Astrocyte (in vitro differentiated cells and primary cell): ENCODE results near the gene HMGXB3. TPM values are rescaled to one million over a fixed set of nuclear protein-coding genes. Genes with fewer than 3 reads are reported as not detected.

Experiments
- DNase-seq: peaks from one replicate; pipeline ENCODE4 v3.0.0-alpha.2; 2010; ENCODE audit warnings: low read depth
- FAIRE-seq: peaks from 2 replicates; lab custom pipeline; 2011; peaks lifted over from hg19 to GRCh38; lab: Jason Lieb, UNC
- H2AFZ ChIP-seq: 2 replicates; pipeline ENCODE4 v1.6.0; 2012; ENCODE audit warnings: low read depth, low read length, inconsistent platforms
- H3K27ac ChIP-seq: 2 replicates; pipeline ENCODE4 v1.5.1; 2011; ENCODE audit warnings: low read depth, low read length, inconsistent platforms
- H3K27me3 ChIP-seq: 2 replicates; pipeline ENCODE4 v1.6.0; 2011; ENCODE audit warnings: low read length, inconsistent platforms; ENCODE audit not compliant: insufficient read depth
- H3K36me3 ChIP-seq: 2 replicates; pipeline ENCODE4 v1.5.1; 2011; ENCODE audit warnings: low read length, inconsistent platforms; ENCODE audit not compliant: insufficient read depth
- H3K4me1 ChIP-seq: 2 replicates; pipeline ENCODE4 v1.5.1; 2011; ENCODE audit warnings: low read length, inconsistent platforms; ENCODE audit not compliant: insufficient read depth
- H3K4me2 ChIP-seq: 2 replicates; pipeline ENCODE4 v1.6.0; 2012; ENCODE audit warnings: low read length, inconsistent platforms
- H3K4me3 ChIP-seq: 2 replicates; pipeline ENCODE4 v1.5.1; 2011; ENCODE audit warnings: low read depth, mild to moderate bottlenecking, low read length, inconsistent platforms; ENCODE audit not compliant: insufficient read depth
- H3K79me2 ChIP-seq: 2 replicates; pipeline ENCODE4 v1.6.0; 2012; ENCODE audit warnings: mild to moderate bottlenecking, low read length, inconsistent platforms; ENCODE audit not compliant: insufficient read depth
- H3K9ac ChIP-seq: 2 replicates; pipeline ENCODE4 v1.6.0; 2012; ENCODE audit warnings: mild to moderate bottlenecking, low read length, inconsistent platforms
- H3K9me3 ChIP-seq: 2 replicates; pipeline ENCODE4 v1.5.1; 2012; ENCODE audit warnings: low read depth, mild to moderate bottlenecking, low read length, inconsistent platforms; ENCODE audit not compliant: insufficient read depth
- H4K20me1 ChIP-seq: 2 replicates; pipeline ENCODE4 v1.6.0; 2012; ENCODE audit warnings: low read length, inconsistent platforms; ENCODE audit not compliant: insufficient read depth
- H3K27ac Mint-ChIP-seq: one replicate; pipeline ENCODE4 v1.8.0; 2021; ENCODE audit warnings: mild to moderate bottlenecking, mixed read lengths; ENCODE audit not compliant: unreplicated experiment
- H3K27me3 Mint-ChIP-seq: one replicate; pipeline ENCODE4 v1.8.0; 2021; ENCODE audit warnings: low read depth, mixed read lengths; ENCODE audit not compliant: unreplicated experiment
- H3K36me3 Mint-ChIP-seq: one replicate; pipeline ENCODE4 v1.8.0; 2021; ENCODE audit warnings: low read depth, mixed read lengths; ENCODE audit not compliant: unreplicated experiment
- H3K4me1 Mint-ChIP-seq: one replicate; pipeline ENCODE4 v1.8.0; 2021; ENCODE audit warnings: low read depth, mixed read lengths; ENCODE audit not compliant: unreplicated experiment
- H3K4me3 Mint-ChIP-seq: one replicate; pipeline ENCODE4 v1.8.0; 2021; ENCODE audit warnings: mild to moderate bottlenecking, moderate library complexity, mixed read lengths; ENCODE audit not compliant: unreplicated experiment
- H3K9me3 Mint-ChIP-seq: one replicate; pipeline ENCODE4 v1.8.0; 2021; ENCODE audit warnings: mild to moderate bottlenecking, mixed read lengths; ENCODE audit not compliant: unreplicated experiment
- CTCF ChIP-seq: IDR thresholded peaks from 2 replicates; pipeline ENCODE4 v1.5.1; 2011; ENCODE audit warnings: low read depth, mild to moderate bottlenecking, inconsistent platforms, low read length, moderate library complexity; ENCODE audit not compliant: insufficient read depth
- EZH2 ChIP-seq: IDR thresholded peaks from 2 replicates; pipeline ENCODE4 v1.6.1; 2012; ENCODE audit warnings: mild to moderate bottlenecking, low read length, inconsistent platforms; ENCODE audit not compliant: insufficient read depth
- total RNA-seq: library from RNA; stranded (reverse); gene quantifications from 2 replicates; pipeline ENCODE4 v1.2.1, GENCODE V29; 2021

The HMGXB3 gene
- total RNA-seq, 1 donor from 2014 or later, result 58.1 TPM

GRCh38 chr5:150057996-150058395 lies 57.5 kb downstream of the HMGXB3 start:
- FAIRE-seq (no peak), DNase-seq (no peak)
- Mint-ChIP-seq H3K27me3 (no peaks in the 10 kb centered on the region), H3K4me3 (no peak overlapping the region), H3K27ac (peak overlapping the region; percentile 75), H3K4me1 (peaks cover 25% of the 10 kb centered on the region), H3K9me3 (no peaks in the 10 kb centered on the region), H3K36me3 (peaks cover 19% of the 10 kb centered on the region)
- Histone ChIP-seq H3K27me3 (no peaks in the 10 kb centered on the region), H3K27ac (no peak overlapping the region), H3K79me2 (no peaks in the 10 kb centered on the region), H4K20me1 (no peaks in the 10 kb centered on the region), H3K36me3 (peaks cover 6% of the 10 kb centered on the region), H3K9ac (no peak overlapping the region), H3K4me1 (peaks cover 19% of the 10 kb centered on the region), H3K4me2 (peak overlapping the region; percentile 21), H3K9me3 (no peaks in the 10 kb centered on the region), H2AFZ (no peak overlapping the region), H3K4me3 (no peak overlapping the region)
- TF ChIP-seq EZH2, result no peak
- TF ChIP-seq CTCF, result no peak

- Mint-ChIP-seq H3K27ac (peak overlapping the region; percentile 75), H3K4me1 (peaks cover 24% of the 10 kb centered on the region)
Observed at GRCh38 chr5:150058480-150059126, 58.1 kb downstream of the HMGXB3 start.

More at GRCh38 chr5:150058480-150059126, 58.1 kb downstream of the HMGXB3 start:
- peak overlapping the region; percentile 21 for H3K4me2 ChIP-seq
- peaks cover 6% of the 10 kb centered on the region for H3K36me3 ChIP-seq
- no peak overlapping the region for H3K9ac ChIP-seq
- H3K79me2 ChIP-seq, result no peaks in the 10 kb centered on the region
- peak; percentile 48 for DNase-seq
- no peak overlapping the region for H2AFZ ChIP-seq
- no peaks in the 10 kb centered on the region for H4K20me1 ChIP-seq
- H3K27me3 ChIP-seq, result no peaks in the 10 kb centered on the region
- FAIRE-seq, result peak; percentile 47
- H3K27ac ChIP-seq, result peak overlapping the region; percentile 8
- H3K4me1 ChIP-seq, result peaks cover 13% of the 10 kb centered on the region
- Mint-ChIP-seq H3K4me3 (no peak overlapping the region), H3K27me3 (no peaks in the 10 kb centered on the region), H3K36me3 (peaks cover 15% of the 10 kb centered on the region), H3K9me3 (no peaks in the 10 kb centered on the region)
- H3K4me3 ChIP-seq, result no peak overlapping the region
- no peaks in the 10 kb centered on the region for H3K9me3 ChIP-seq
- TF ChIP-seq CTCF (no peak), EZH2 (no peak)
